Suprapubic skin (tissue), 4 donors: ENCODE measurements around the gene EXOSC10. TPM values are rescaled to one million over a fixed set of nuclear protein-coding genes. Genes with fewer than 3 reads are reported as not detected.
"Not testable (repeated sequence)": the region's sequence is repeated elsewhere in the genome, so short reads cannot be mapped to it uniquely, and the experiment has no call there.

Source experiments
- DNase-seq, 2 donors: peaks; one replicate each; pipeline ENCODE4 v3.0.0-alpha.2; 2019; ENCODE audit warnings: low spot score in 2 of 2
- H3K27ac ChIP-seq: fragments of 200-600 bp; sonication (generic); one replicate; pipeline ENCODE4 v1.5.1; 2019
- H3K27me3 ChIP-seq: fragments of 200-600 bp; sonication (generic); one replicate; pipeline ENCODE4 v1.5.1; 2019
- H3K36me3 ChIP-seq: fragments of 200-600 bp; sonication (generic); one replicate; pipeline ENCODE4 v1.5.1; 2019
- H3K4me1 ChIP-seq: fragments of 200-600 bp; sonication (generic); one replicate; pipeline ENCODE4 v1.5.1; 2019
- H3K4me3 ChIP-seq: fragments of 200-600 bp; sonication (generic); one replicate; pipeline ENCODE4 v1.5.1; 2019; ENCODE audit warnings: mild to moderate bottlenecking
- H3K9me3 ChIP-seq: fragments of 200-600 bp; sonication (generic); one replicate; pipeline ENCODE4 v1.5.1; 2019
- EP300 ChIP-seq: sonication (generic); formaldehyde crosslinking; IDR thresholded peaks from one replicate; pipeline ENCODE4 v1.6.1; 2017; ENCODE audit warnings: antibody characterized with exemption
- POLR2A ChIP-seq, 2 donors: fragments of 450-650 bp; IDR thresholded peaks; one replicate each; pipeline ENCODE4 v1.6.1; 2017; ENCODE audit warnings: antibody characterized with exemption in 2 of 2, mild to moderate bottlenecking in 2 of 2, moderate library complexity in 2 of 2
- POLR2AphosphoS5 ChIP-seq, 3 donors: sonication (generic); formaldehyde crosslinking; IDR thresholded peaks; one replicate each; pipeline ENCODE4 v1.6.1; 2017; ENCODE audit warnings: antibody characterized with exemption in 3 of 3
- WGBS: methylation state at CpG from one replicate; pipeline ENCODE4 v1.1.5; 2018; 5-methylcytosine and 5-hydroxymethylcytosine counted together
- total RNA-seq, 4 donors: library from RNA; depleted of rRNA; stranded (reverse); fragments of >200 nt; gene quantifications; one replicate each; pipeline ENCODE4 v1.1.0, GENCODE V29; 2016
- TF ChIP-seq, protein P1 (sequence below), 2 donors: fragments of 200-600 bp in 1 of 2; fragments of 450-650 bp in 1 of 2; sonication (generic) in 1 of 2; IDR thresholded peaks; one replicate each; pipeline ENCODE4 v1.5.1; 2016 to 2019; ENCODE audit warnings: antibody characterized with exemption in 2 of 2, mild to moderate bottlenecking in 1 of 2, moderate library complexity in 1 of 2

Gene EXOSC10
- total RNA-seq, 4 donors from 2014 or later, result 45.7 to 127 (median 68.7) TPM

GRCh38 chr1:11042065-11042464 lies 57.6 kb downstream of the EXOSC10 start:
- H3K4me1 ChIP-seq, result no peaks in the 10 kb centered on the region
- H3K27me3 ChIP-seq, result peaks cover 7% of the 10 kb centered on the region
- no peak for TF ChIP-seq POLR2A (IDR thresholded peaks at IDR 0.05)
- no peak for TF ChIP-seq EP300
- TF ChIP-seq POLR2AphosphoS5 (IDR thresholded peaks at IDR 0.05), result no peak
- TF ChIP-seq, protein P1, sequence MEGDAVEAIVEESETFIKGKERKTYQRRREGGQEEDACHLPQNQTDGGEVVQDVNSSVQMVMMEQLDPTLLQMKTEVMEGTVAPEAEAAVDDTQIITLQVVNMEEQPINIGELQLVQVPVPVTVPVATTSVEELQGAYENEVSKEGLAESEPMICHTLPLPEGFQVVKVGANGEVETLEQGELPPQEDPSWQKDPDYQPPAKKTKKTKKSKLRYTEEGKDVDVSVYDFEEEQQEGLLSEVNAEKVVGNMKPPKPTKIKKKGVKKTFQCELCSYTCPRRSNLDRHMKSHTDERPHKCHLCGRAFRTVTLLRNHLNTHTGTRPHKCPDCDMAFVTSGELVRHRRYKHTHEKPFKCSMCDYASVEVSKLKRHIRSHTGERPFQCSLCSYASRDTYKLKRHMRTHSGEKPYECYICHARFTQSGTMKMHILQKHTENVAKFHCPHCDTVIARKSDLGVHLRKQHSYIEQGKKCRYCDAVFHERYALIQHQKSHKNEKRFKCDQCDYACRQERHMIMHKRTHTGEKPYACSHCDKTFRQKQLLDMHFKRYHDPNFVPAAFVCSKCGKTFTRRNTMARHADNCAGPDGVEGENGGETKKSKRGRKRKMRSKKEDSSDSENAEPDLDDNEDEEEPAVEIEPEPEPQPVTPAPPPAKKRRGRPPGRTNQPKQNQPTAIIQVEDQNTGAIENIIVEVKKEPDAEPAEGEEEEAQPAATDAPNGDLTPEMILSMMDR (IDR thresholded peaks at IDR 0.05), result no peak
- no peak overlapping the region for H3K27ac ChIP-seq
- H3K9me3 ChIP-seq, result no peaks in the 10 kb centered on the region
- H3K4me3 ChIP-seq, result no peak overlapping the region
- no peak for DNase-seq
- 84% methylated on average over 3 of the region's 3 CpGs for WGBS
- no peaks in the 10 kb centered on the region for H3K36me3 ChIP-seq

GRCh38 chr1:11041048-11041447 lies 58.6 kb downstream of the EXOSC10 start:
- peaks cover 7% of the 10 kb centered on the region for H3K27me3 ChIP-seq
- no peak overlapping the region for H3K27ac ChIP-seq
- no peak overlapping the region for H3K4me3 ChIP-seq
- no peak for DNase-seq
- TF ChIP-seq POLR2A (IDR thresholded peaks at IDR 0.05), result no peak
- TF ChIP-seq EP300, result no peak
- TF ChIP-seq, protein P1 (IDR thresholded peaks at IDR 0.05), result no peak
- no peak for TF ChIP-seq POLR2AphosphoS5 (IDR thresholded peaks at IDR 0.05)
- H3K9me3 ChIP-seq, result no peaks in the 10 kb centered on the region
- H3K36me3 ChIP-seq, result no peaks in the 10 kb centered on the region
- H3K4me1 ChIP-seq, result no peaks in the 10 kb centered on the region

- H3K27ac ChIP-seq, H3K27me3 ChIP-seq, DNase-seq, H3K4me3 ChIP-seq, H3K4me1 ChIP-seq, H3K9me3 ChIP-seq, H3K36me3 ChIP-seq: not testable (repeated sequence)
- 92% methylated on average over 7 of the region's 7 CpGs for WGBS
Observed at GRCh38 chr1:11040105-11040429, 59.6 kb downstream of the EXOSC10 start.

GRCh38 chr1:11039351-11040104 lies 60.1 kb downstream of the EXOSC10 start:
- DNase-seq, result no peak
- no peaks in the 10 kb centered on the region for H3K4me1 ChIP-seq
- no peaks in the 10 kb centered on the region for H3K36me3 ChIP-seq
- no peak overlapping the region for H3K4me3 ChIP-seq
- H3K9me3 ChIP-seq, result no peaks in the 10 kb centered on the region
- no peak overlapping the region for H3K27ac ChIP-seq
- TF ChIP-seq EP300 (no peak), POLR2A (IDR thresholded peaks at IDR 0.05) (no peak), POLR2AphosphoS5 (IDR thresholded peaks at IDR 0.05) (no peak)
- TF ChIP-seq, protein P1 (IDR thresholded peaks at IDR 0.05), result no peak
- 73% methylated on average over 2 of the region's 2 CpGs for WGBS
- H3K27me3 ChIP-seq, result peaks cover 7% of the 10 kb centered on the region

- WGBS, result under 1% methylated on average over 8 of the region's 8 CpGs
- Histone ChIP-seq H3K4me3 (no peak overlapping the region), H3K4me1 (no peaks in the 10 kb centered on the region), H3K27me3 (peaks cover 7% of the 10 kb centered on the region), H3K27ac (no peak overlapping the region), H3K9me3 (no peaks in the 10 kb centered on the region), H3K36me3 (no peaks in the 10 kb centered on the region)
- no peak for TF ChIP-seq EP300
- TF ChIP-seq, protein P1 (IDR thresholded peaks at IDR 0.05), result peak; percentile 91 to 92
- peak; percentile 88 to 94 for DNase-seq
Observed at GRCh38 chr1:11037740-11038182, 61.9 kb downstream of the EXOSC10 start.

DNA sequence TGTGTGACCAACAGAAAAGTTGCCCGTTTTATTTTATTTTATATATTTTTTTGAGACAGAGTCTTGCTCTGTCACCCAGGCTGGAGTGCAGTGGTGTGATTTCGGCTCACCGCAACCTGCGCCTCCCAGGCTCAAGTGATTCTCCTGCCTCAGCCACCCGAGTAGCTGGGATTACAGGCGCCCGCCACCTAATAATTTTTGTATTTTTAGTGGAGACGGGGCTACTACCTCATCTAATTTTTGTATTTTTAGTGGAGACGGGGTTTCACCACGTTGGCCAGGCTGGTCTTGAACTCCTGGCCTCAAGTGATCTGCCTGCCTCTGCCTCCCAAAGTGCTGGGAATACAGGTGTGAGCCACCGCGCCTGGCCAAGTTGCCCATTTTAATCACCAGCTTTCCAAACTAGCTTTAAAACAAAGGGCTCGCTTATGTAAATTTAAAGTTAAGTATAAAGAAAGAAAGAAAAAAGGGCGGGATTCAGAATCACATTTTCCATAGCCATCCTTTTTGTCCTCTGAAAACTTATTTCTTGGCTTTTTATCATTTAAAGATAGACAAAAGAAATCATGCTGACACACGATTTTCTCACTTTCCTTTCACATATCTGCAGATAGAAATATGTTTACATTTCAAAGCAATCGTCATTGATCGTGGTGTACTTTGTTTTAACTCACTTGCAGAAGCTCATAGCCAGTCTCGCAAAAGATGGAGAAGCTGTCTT lies 62.5 kb downstream of the EXOSC10 start:
- WGBS, result 58% methylated on average over 18 of the region's 18 CpGs
- H3K9me3 ChIP-seq, H3K36me3 ChIP-seq, H3K27me3 ChIP-seq, H3K4me3 ChIP-seq, H3K4me1 ChIP-seq, H3K27ac ChIP-seq, DNase-seq: not testable (repeated sequence)
